IMR-90 (cell line): ENCODE results near the gene DTNA.

Experiments
- CTCF ChIP-seq: conservative IDR thresholded peaks from 2 replicates; pipeline ENCODE4 v1.5.1; 2012; ENCODE audit warnings: mild to moderate bottlenecking, low read depth, low read length, improper control_type of control experiment
- MAZ ChIP-seq: IDR thresholded peaks from 2 replicates; pipeline ENCODE4 v1.6.1; 2012; ENCODE audit warnings: low read depth, mild to moderate bottlenecking, low read length, improper control_type of control experiment, moderate library complexity, borderline replicate concordance
- MXI1 ChIP-seq: IDR thresholded peaks from 2 replicates; pipeline ENCODE4 v1.6.1; 2012; ENCODE audit warnings: low read depth, mild to moderate bottlenecking, low read length, moderate library complexity, borderline replicate concordance
- POLR2A ChIP-seq: IDR thresholded peaks from 2 replicates; pipeline ENCODE4 v1.6.1; 2012; ENCODE audit warnings: mild to moderate bottlenecking, low read depth, low read length
- RAD21 ChIP-seq: IDR thresholded peaks from 2 replicates; pipeline ENCODE4 v1.6.1; 2012; ENCODE audit warnings: low read length, improper control_type of control experiment
- SMC3 ChIP-seq: fragments of 150-350 bp; IDR thresholded peaks from 2 replicates; pipeline ENCODE4 v1.6.1; 2016; ENCODE audit warnings: low read depth, mild to moderate bottlenecking, antibody characterized with exemption, low read length, moderate library complexity
- USF2 ChIP-seq: fragments of 150-350 bp; IDR thresholded peaks from 2 replicates; pipeline ENCODE4 v1.6.1; 2017; ENCODE audit warnings: mild to moderate bottlenecking, antibody characterized with exemption, low read length, low read depth

- TF ChIP-seq MAZ (no peak), RAD21 (no peak), USF2 (no peak), CTCF (no peak), POLR2A (no peak), SMC3 (no peak), MXI1 (no peak)
Observed at GRCh38 chr18:34834897-34835296, 124.8 kb downstream of the DTNA start.
